Neuronal stem cell (in vitro differentiated cells): ENCODE results near the gene CST7.
"Not testable (repeated sequence)": the region's sequence is repeated elsewhere in the genome, so short reads cannot be mapped to it uniquely, and the experiment has no call there.

Source experiments
- DNase-seq: peaks from one replicate; pipeline ENCODE4 v3.0.0-alpha.2; 2013; ENCODE audit warnings: low spot score
- H2AFZ ChIP-seq: one replicate; pipeline ENCODE4 v1.6.1; 2013; ENCODE audit warnings: mild to moderate bottlenecking, low read length, inconsistent platforms
- H2AK5ac ChIP-seq: 2 replicates; pipeline ENCODE4 v1.6.1; 2013; ENCODE audit warnings: low read depth, mild to moderate bottlenecking, inconsistent platforms, low read length, moderate library complexity, mixed read lengths
- H2BK120ac ChIP-seq: 2 replicates; pipeline ENCODE4 v1.6.1; 2013; ENCODE audit warnings: low read depth, mild to moderate bottlenecking, inconsistent platforms, low read length, moderate library complexity, mixed read lengths
- H2BK12ac ChIP-seq: one replicate; pipeline ENCODE4 v1.6.1; 2013; ENCODE audit warnings: low read length, inconsistent platforms
- H2BK15ac ChIP-seq: 2 replicates; pipeline ENCODE4 v1.6.1; 2013; ENCODE audit warnings: mild to moderate bottlenecking, low read length, inconsistent platforms, mixed read lengths
- H2BK5ac ChIP-seq: one replicate; pipeline ENCODE4 v1.6.1; 2013; ENCODE audit warnings: inconsistent platforms, mild to moderate bottlenecking, low read length, moderate library complexity
- H3K14ac ChIP-seq: one replicate; pipeline ENCODE4 v1.6.1; 2013; ENCODE audit warnings: low read length, inconsistent platforms
- H3K18ac ChIP-seq: 2 replicates; pipeline ENCODE4 v1.6.1; 2013; ENCODE audit warnings: low read length, inconsistent platforms
- H3K23ac ChIP-seq: 2 replicates; pipeline ENCODE4 v1.6.1; 2013; ENCODE audit warnings: low read depth, mild to moderate bottlenecking, mixed read lengths, low read length, inconsistent platforms; ENCODE audit not compliant: poor library complexity
- H3K27ac ChIP-seq: replicated peaks from 3 replicates; pipeline ENCODE4 v1.5.1; 2013; ENCODE audit warnings: low read length, inconsistent platforms
- H3K27me3 ChIP-seq, 3 experiments: 2 replicates each; pipeline ENCODE4 v1.6.1; 2013; ENCODE audit warnings: low read length in 3 of 3, mild to moderate bottlenecking in 2 of 3, inconsistent platforms in 1 of 3, low read depth in 1 of 3, mixed read lengths in 1 of 3, moderate library complexity in 1 of 3; ENCODE audit not compliant: control insufficient read depth in 3 of 3, insufficient read depth in 3 of 3
- H3K36me3 ChIP-seq, 2 donors: replicated peaks in 1 of 2; 2 replicates each; pipeline ENCODE4 v1.6.1; 2013; ENCODE audit warnings: low read length in 2 of 2; ENCODE audit not compliant: control insufficient read depth in 2 of 2, insufficient read depth in 2 of 2
- H3K4ac ChIP-seq: 2 replicates; pipeline ENCODE4 v1.6.1; 2013; ENCODE audit warnings: inconsistent platforms, mild to moderate bottlenecking, low read length, moderate library complexity
- H3K4me1 ChIP-seq, 2 donors: 1 replicate in 1 of 2; 2 replicates in 1 of 2; pipeline ENCODE4 v1.6.1; 2013; ENCODE audit warnings: low read length in 2 of 2, low read depth in 1 of 2; ENCODE audit not compliant: control insufficient read depth in 2 of 2, insufficient read depth in 1 of 2
- H3K4me2 ChIP-seq: one replicate; pipeline ENCODE4 v1.6.1; 2013; ENCODE audit warnings: mild to moderate bottlenecking, low read length, inconsistent platforms; ENCODE audit not compliant: insufficient read depth, poor library complexity, severe bottlenecking
- H3K4me3 ChIP-seq, 2 donors: 2 replicates each; pipeline ENCODE4 v1.5.1; 2013; ENCODE audit warnings: low read length in 2 of 2, mild to moderate bottlenecking in 2 of 2, inconsistent platforms in 1 of 2, moderate library complexity in 1 of 2
- H3K79me1 ChIP-seq: one replicate; pipeline ENCODE4 v1.6.1; 2013; ENCODE audit warnings: low read depth, mild to moderate bottlenecking, inconsistent platforms, low read length, moderate library complexity
- H3K9ac ChIP-seq: one replicate; pipeline ENCODE4 v1.6.1; 2013; ENCODE audit warnings: mild to moderate bottlenecking, low read depth, low read length, inconsistent platforms; ENCODE audit not compliant: poor library complexity
- H3K9me3 ChIP-seq, 2 donors: replicated peaks in 1 of 2; 2 replicates each; pipeline versions ENCODE3 to v1.6.1; 2013; ENCODE audit warnings: low read length in 2 of 2, mild to moderate bottlenecking in 2 of 2, inconsistent platforms in 1 of 2, low read depth in 1 of 2, mixed read lengths in 1 of 2, moderate library complexity in 1 of 2; ENCODE audit not compliant: control insufficient read depth in 2 of 2, insufficient read depth in 1 of 2
- H4K8ac ChIP-seq: one replicate; pipeline ENCODE4 v1.6.1; 2013; ENCODE audit warnings: low read depth, mild to moderate bottlenecking, inconsistent platforms, low read length, moderate library complexity
- H4K91ac ChIP-seq: one replicate; pipeline ENCODE4 v1.6.1; 2013; ENCODE audit warnings: low read length, low read depth, mild to moderate bottlenecking, inconsistent platforms; ENCODE audit not compliant: poor library complexity
- WGBS, 2 donors: extraction: QIAGEN DNeasy Blood & Tissue Kit; methylation state at CpG; one replicate each; pipeline ENCODE4 v1.1.7; 2013; ENCODE audit warnings: missing lambda C conversion rate in 2 of 2, mixed read lengths in 1 of 2; ENCODE audit not compliant: insufficient read length in 2 of 2, insufficient replicate concordance in 1 of 2; ENCODE audit errors: extremely low coverage in 2 of 2; 5-methylcytosine and 5-hydroxymethylcytosine counted together

Gene CST7

GRCh38 chr20:24918579-24919566 is 30.2 kb upstream of the CST7 start:
- Histone ChIP-seq H3K23ac (no peak overlapping the region), H4K91ac (peak overlapping the region; percentile 19), H3K4ac (no peak overlapping the region), H3K9me3 (no peaks in the 10 kb centered on the region), H3K4me3 (no peak overlapping the region), H3K36me3 (no peaks in the 10 kb centered on the region), H2BK15ac (peak overlapping the region; percentile 23), H3K4me1 (peaks cover 5 to 7% of the 10 kb centered on the region in 2 donors), H2BK12ac (no peak overlapping the region), H3K27me3 (no peaks in the 10 kb centered on the region), H2BK120ac (no peak overlapping the region), H3K4me2 (no peak overlapping the region), H3K14ac (no peak overlapping the region), H3K79me1 (peaks cover 1% of the 10 kb centered on the region), H2AFZ (no peak overlapping the region), H3K27ac (no peak overlapping the region), H2AK5ac (peak overlapping the region; percentile 16), H4K8ac (no peak overlapping the region), H3K18ac (peak overlapping the region; percentile 23), H2BK5ac (peak overlapping the region; percentile 80), H3K9ac (peak overlapping the region; percentile 70)
- no peak for DNase-seq
- WGBS, 2 donors = no CpG with 5 or more reads among the region's 17 CpGs

GRCh38 chr20:24919665-24920064 is 29.4 kb upstream of the CST7 start:
- H2BK120ac ChIP-seq, DNase-seq: not testable (repeated sequence)

GRCh38 chr20:24920706-24921105 is 28.4 kb upstream of the CST7 start:
- H3K4me2 ChIP-seq, H3K9me3 ChIP-seq, H3K23ac ChIP-seq, H3K14ac ChIP-seq, H3K18ac ChIP-seq, H2AK5ac ChIP-seq, H3K79me1 ChIP-seq, DNase-seq, H2AFZ ChIP-seq, H3K9ac ChIP-seq, H2BK15ac ChIP-seq, H4K91ac ChIP-seq, H3K27me3 ChIP-seq, H3K4me1 ChIP-seq, H2BK12ac ChIP-seq, H3K27ac ChIP-seq, H2BK120ac ChIP-seq, H2BK5ac ChIP-seq, H3K4me3 ChIP-seq, H3K4ac ChIP-seq, H4K8ac ChIP-seq, H3K36me3 ChIP-seq: not testable (repeated sequence)
- no CpG with 5 or more reads among the region's 3 CpGs for WGBS, 2 donors

More at GRCh38 chr20:24919665-24920064, 29.4 kb upstream of the CST7 start:
- H2AK5ac ChIP-seq, H2BK12ac ChIP-seq, H3K36me3 ChIP-seq, H3K4me3 ChIP-seq, H2AFZ ChIP-seq, H2BK15ac ChIP-seq, H3K4ac ChIP-seq, H3K18ac ChIP-seq, H3K27me3 ChIP-seq, H2BK5ac ChIP-seq, H3K79me1 ChIP-seq, H3K9me3 ChIP-seq, H3K23ac ChIP-seq, H3K4me2 ChIP-seq, H3K4me1 ChIP-seq, H4K91ac ChIP-seq, H3K9ac ChIP-seq, H3K14ac ChIP-seq, H4K8ac ChIP-seq: not testable (repeated sequence)
- WGBS, 2 donors = no CpG with 5 or more reads among the region's 15 CpGs
- H3K27ac ChIP-seq = peak overlapping the region; percentile 39

- H3K36me3 ChIP-seq, H2BK120ac ChIP-seq, H3K9me3 ChIP-seq, DNase-seq, H2AFZ ChIP-seq, H3K27me3 ChIP-seq, H2AK5ac ChIP-seq, H3K14ac ChIP-seq, H2BK12ac ChIP-seq, H2BK15ac ChIP-seq, H3K4me1 ChIP-seq, H3K9ac ChIP-seq, H3K27ac ChIP-seq, H3K4ac ChIP-seq, H3K23ac ChIP-seq, H3K4me2 ChIP-seq, H3K4me3 ChIP-seq, H2BK5ac ChIP-seq, H4K91ac ChIP-seq, H4K8ac ChIP-seq, H3K79me1 ChIP-seq, H3K18ac ChIP-seq: not testable (repeated sequence)
- no CpG with 5 or more reads among the region's 5 CpGs for WGBS, 2 donors
These were observed 19.8 kb upstream of the CST7 start for GRCh38 chr20:24929259-24929658.
